GM19324 (cell line): Measurements from ENCODE around the gene CEACAM21.
"Not testable (repeated sequence)": the region's sequence is repeated elsewhere in the genome, so short reads cannot be mapped to it uniquely, and the experiment has no call there.

Experiments used
- ATAC-seq: cut with Tn5 transposase; IDR thresholded peaks from one replicate; pipeline ENCODE4 v1.9.1; 2021; ENCODE audit warnings: mild to moderate bottlenecking, moderate library complexity; ENCODE audit not compliant: unreplicated experiment, low FRiP score

CEACAM21 gene

DNA sequence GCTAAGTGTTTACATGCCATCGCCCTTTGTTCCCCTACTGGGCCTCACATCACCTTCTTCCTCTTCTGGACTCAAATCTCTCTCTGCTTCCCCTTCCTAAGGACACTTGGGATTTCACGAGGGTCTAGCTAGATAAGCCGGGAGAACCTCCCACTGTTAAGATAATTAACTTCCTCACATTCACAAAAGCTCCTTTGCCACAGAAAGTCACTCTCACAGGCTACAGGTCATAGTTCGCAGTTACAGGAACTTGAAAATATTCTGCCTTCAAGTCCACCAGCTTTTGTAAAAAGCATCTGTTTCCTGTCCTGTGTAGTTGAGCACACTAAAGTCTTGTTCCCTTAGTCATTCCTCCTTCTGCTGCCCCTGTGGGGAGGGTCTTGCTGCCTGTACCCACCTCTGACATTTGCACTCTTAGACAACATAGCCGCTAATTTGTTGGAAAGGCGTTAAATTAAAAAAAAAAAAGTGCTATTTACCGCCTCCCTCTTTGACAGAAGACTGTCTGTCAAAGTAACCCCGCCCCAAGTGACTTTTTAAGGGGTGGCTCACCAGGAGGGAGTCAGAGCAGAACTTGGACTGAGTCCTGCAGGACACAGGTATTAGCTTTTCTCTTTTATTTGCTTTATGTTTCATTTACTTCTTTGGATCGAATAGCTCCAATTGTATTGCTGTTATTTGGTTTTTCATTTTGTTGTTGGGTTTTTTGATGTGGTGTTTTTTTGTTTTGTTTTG lies 26.8 kb upstream of the CEACAM21 start:
- peak; percentile 38 for ATAC-seq

GRCh38 chr19:41549884-41550283 lies 26.1 kb upstream of the CEACAM21 start:
- ATAC-seq, result no peak

GRCh38 chr19:41551212-41551610 lies 24.8 kb upstream of the CEACAM21 start:
- no peak for ATAC-seq

GRCh38 chr19:41551711-41552110 lies 24.3 kb upstream of the CEACAM21 start:
- ATAC-seq, result no peak

GRCh38 chr19:41552558-41552957 lies 23.4 kb upstream of the CEACAM21 start:
- no peak for ATAC-seq

DNA sequence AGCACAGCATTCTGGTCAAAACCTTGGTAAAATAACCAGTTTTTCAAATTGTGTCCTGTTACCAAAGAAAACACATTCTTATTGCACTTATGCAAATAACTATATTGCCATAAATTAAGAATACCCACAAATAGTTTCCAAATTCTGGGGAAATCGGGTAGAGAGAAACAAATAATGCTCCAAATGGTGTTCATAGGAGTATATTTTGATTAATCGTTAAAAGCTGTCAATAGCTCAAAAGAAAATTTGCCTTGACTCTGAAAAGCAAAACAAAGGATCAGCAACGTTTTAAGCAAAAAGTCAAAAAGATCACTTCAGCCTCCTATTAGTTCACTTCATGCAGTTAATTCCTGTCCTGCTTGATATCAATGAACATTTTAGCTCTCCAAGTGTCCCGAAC lies 22.2 kb upstream of the CEACAM21 start:
- no peak for ATAC-seq

- ATAC-seq, result no peak
Observed at GRCh38 chr19:41554907-41555306, 21.1 kb upstream of the CEACAM21 start.

DNA sequence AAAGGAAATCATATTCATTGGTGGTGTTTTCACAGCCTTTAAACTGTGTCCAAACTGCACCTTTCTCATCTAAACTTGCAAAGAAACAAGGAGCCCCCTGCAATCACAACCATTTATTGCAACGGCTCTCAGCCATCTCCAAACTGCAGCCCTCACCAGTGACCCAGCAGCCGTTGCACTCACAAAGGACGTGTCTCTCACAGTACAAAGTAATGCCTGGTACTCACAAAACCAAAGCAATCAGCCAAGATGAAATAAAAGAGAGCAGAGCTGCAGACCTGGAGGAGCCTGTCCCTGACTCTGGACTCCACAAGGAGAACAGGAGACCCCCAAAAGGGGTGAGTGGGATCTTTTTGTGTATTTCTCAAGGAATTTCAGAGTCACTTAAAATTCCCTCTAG lies 20.2 kb upstream of the CEACAM21 start:
- ATAC-seq, result no peak

DNA sequence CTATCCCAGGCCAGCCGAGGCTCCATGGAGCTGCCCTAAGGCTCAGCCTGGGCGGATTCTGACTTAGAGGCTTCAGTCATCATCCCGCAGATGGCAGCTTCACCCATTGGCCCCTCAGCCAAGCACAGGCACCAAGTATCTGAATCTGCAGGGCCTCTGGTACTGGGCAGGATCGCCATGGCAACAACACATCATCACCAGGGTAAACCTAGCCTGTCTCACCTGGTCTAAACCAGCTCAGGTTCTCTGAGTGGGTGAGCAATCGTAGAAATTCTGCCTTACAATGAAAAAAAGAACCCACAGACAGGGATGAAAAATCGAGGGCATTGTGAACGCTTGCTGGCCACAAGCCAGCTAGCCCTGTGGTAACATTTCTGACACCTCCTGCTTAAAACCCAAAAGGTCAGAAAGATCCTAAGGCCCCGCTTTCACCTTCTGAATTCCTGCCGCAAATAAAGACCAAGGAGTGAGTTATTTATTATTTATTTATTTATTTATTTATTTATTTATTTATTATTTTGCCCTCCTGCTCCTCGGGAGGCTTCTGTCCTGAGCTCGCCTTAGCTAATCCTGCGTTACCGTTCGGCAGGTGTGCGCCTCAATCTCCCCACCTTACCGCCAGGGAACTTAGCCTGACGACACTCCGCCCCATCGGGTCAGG lies 12.0 kb upstream of the CEACAM21 start:
- no peak for ATAC-seq

DNA sequence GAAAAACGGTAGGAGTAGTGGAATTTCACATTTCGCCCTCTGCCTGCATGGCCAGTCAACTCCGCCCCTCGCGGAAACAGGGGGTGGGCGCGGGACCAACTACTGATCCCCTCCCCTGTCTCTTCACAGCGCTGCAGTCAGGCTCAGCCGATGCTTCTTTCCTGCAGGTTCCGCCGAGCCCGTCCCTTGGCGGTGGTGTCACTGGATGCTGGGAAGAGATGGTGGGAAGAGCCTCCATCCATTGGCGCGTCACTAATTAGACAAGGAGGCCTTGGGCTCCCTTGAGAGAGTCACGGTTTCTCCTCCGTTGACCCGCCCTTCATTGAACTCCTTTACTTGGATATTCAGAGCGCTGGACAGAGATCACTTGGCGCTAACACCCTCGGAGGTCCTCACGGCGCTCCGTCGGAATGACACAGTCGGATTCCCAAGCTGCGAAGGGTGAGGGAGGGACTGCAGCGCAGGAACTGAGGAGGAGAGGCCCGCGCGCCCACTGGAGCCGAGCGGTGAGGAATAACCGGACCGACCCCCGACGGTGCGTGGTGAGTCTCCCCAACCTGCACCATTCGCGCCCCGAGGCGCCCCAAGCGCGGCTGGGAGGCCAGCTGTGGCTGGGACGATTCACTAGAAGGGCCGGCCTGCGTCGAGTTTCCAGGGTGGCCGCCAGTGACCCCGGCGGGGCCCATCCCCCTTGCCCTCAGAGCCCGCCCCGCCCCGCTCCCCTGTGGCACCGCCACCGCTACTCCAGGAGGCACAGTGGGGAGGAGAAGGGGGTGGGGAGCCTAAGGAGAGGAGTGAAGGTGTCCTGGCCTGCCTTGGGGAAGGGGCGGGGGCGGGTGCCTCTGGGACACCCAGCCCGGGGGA lies 11.2 kb upstream of the CEACAM21 start:
- no peak for ATAC-seq

GRCh38 chr19:41565379-41565720 lies 10.6 kb upstream of the CEACAM21 start:
- no peak for ATAC-seq

- ATAC-seq, result no peak
Observed at GRCh38 chr19:41566001-41566400, 10.0 kb upstream of the CEACAM21 start.

DNA sequence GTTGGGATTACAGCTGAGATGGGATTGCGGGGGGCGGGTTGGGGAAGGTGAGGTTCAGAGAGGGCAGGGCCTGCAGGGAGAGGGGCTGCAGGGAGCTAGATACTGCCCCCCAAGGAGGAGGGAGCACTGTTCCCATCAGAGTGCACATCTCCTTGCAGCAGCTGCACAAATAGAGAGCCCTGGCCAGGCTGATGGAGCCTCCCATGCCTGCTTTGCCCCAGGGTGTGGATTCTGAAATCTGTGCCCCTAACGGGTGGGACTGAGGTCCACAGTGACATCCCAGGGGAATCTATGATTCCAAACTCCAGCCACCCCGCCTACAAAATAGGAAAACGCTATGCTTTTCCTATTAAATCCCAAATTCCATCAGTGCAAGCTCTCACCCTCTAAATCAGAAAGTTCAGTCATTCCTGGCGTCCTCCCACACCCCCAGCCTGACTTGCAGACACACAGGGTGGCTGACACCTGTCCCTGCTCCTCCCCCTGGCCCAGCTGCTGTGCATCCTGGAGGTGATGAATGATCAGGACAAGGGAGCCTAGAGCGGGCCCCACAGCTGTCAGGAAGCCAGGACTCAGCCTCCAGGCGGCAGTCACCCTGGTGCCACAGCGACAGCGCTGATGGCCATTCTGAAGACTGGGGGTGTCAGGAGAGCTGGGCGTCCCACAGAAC lies 6.3 kb upstream of the CEACAM21 start:
- no peak for ATAC-seq

- ATAC-seq, result no peak
Observed at GRCh38 chr19:41570179-41570578, 5.8 kb upstream of the CEACAM21 start.

GRCh38 chr19:41570639-41571112 lies 5.3 kb upstream of the CEACAM21 start:
- ATAC-seq, result no peak

DNA sequence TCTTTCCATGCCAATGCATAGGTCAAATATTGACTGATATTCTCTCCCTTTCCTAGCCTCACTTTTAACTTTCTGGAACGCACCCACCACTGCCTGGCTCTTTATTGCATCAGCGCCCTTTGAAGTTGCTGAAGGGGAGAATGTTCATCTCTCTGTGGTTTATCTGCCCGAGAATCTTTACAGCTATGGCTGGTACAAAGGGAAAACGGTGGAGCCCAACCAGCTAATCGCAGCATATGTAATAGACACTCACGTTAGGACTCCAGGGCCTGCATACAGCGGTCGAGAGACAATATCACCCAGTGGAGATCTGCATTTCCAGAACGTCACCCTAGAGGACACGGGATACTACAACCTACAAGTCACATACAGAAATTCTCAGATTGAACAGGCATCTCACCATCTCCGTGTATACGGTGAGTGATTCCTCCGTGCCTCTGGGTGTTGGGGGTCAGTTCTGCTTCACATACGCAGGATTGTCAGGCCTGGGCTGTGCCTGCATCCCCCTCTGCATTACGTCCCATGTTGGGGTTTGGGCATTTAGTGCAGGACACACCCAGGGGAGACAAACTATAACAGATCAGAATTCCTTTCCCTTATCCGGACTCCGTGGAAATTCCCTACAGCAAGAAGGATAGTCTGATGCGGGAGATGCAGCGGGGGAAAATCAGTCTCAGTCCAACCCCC lies 1.3 kb downstream of the CEACAM21 start:
- no peak for ATAC-seq

DNA sequence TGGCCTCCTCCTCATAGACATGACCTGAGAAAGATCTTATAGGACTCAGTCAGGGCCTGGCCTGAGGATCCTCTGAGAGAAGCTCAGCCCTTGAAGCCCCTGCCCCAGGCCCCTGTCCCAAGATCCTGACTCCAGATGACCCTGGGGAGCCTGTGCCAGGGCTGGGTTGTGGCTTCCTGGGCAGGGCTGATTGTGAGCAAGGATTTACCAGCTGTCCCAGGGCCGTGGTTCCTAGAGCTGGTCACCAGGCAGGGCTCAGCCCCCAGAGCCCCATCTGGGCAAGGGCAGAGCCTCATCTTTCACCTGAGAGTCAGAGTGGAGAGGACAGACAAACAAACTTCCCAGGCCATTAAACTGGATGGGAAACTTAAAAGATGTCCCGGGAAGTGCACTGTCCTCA lies 1.9 kb downstream of the CEACAM21 start:
- ATAC-seq, result no peak

- no peak for ATAC-seq
Observed at GRCh38 chr19:41578886-41579285, 2.9 kb downstream of the CEACAM21 start.

DNA sequence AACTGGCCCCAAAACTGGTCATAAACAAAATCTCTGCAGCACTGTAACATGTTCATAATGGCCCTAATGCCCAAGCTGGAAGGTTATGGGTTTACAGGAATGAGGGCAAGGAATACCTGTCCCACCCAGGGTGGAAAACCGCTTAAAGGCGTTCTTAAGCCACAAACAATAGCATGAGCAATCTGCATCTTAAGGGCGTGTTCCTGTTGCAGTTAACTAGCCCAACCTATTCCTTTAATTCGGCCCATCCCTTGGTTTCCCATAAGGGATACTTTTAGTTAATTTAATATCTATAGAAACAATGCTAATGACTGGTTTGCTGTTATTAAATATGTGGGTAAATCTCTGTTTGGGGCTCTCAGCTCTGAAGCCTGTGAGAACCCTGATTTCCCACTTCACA lies 5.1 kb downstream of the CEACAM21 start:
- ATAC-seq, result not testable (repeated sequence)

GRCh38 chr19:41582577-41583182 lies 6.7 kb downstream of the CEACAM21 start:
- ATAC-seq, result not testable (repeated sequence)
